ENCODE measurements around the gene CNTN5. TPM values are rescaled to one million over a fixed set of nuclear protein-coding genes. Genes with fewer than 3 reads are reported as not detected.

The CNTN5 gene
- total RNA-seq, 3 donors from 2014 or later, result 0.35 TPM; not detected in 2

DNA sequence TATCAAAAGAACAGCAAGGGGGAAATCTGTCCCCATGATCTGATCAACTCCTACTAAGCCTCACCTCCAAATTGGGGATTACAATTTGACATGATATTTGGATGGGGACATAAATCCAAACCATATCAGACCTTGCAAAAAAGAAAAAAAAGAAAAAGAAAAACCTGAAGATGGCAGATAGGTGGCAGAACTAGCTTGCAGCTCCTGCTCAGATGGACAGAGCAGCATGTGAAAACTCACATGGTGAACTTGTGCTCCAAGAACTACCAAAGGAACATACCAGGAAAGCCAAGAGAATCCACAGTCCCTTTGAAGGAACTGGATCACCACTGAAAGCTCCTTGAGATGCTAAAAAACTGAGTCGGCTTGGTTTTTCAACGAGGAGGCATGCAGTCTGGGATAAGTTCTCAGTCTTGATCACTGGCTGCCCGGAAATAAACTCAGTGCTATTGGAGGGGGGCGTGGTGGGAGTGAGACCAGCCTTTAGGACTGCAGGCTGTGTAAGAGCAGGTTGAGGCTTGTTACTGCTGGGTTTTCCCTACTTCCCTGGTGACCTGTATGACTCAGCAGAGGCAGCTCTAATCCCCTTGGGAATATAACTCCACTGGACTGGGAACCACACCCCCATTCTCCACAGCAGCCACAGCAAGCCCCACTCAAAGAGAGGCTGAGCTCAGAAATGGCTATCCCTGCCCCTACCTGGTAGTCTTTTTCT, 1308.0 kb downstream of the CNTN5 start:
- Histone ChIP-seq H3K4me1 (ENCODE audit: low read depth) (no peaks in the 10 kb centered on the region), H3K36me3 (ENCODE audit: low read depth) (no peaks in the 10 kb centered on the region), H3K4me3 (no peak overlapping the region), H3K9me3 (no peaks in the 10 kb centered on the region)
- TF ChIP-seq, protein P1, sequence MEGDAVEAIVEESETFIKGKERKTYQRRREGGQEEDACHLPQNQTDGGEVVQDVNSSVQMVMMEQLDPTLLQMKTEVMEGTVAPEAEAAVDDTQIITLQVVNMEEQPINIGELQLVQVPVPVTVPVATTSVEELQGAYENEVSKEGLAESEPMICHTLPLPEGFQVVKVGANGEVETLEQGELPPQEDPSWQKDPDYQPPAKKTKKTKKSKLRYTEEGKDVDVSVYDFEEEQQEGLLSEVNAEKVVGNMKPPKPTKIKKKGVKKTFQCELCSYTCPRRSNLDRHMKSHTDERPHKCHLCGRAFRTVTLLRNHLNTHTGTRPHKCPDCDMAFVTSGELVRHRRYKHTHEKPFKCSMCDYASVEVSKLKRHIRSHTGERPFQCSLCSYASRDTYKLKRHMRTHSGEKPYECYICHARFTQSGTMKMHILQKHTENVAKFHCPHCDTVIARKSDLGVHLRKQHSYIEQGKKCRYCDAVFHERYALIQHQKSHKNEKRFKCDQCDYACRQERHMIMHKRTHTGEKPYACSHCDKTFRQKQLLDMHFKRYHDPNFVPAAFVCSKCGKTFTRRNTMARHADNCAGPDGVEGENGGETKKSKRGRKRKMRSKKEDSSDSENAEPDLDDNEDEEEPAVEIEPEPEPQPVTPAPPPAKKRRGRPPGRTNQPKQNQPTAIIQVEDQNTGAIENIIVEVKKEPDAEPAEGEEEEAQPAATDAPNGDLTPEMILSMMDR (IDR thresholded peaks at IDR 0.05), result no peak
- intact Hi-C loops (cut with DNase I, micrococcal nuclease), result no loop called here
- DNase-seq (no peak), ATAC-seq (no peak)

DNA sequence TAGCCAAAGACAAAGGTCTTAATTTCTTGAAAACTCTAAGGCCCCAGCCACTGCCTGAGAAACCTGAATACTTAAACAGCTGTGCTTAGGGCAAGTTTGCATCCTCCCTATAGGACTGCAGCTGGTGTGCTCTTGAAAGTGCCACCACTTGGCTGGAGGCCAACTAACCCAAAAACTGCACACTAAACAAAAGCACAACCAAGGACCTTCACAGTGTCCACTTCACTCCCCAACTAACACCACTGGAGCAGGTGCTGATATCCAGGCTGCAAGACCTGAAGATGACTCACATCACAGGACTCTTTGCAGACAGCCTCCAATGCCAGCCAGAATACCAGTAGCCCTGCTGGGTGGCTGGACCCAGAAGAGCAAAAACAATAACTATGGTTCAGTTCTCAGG, 1308.6 kb downstream of the CNTN5 start:
- TF ChIP-seq, protein P1 (IDR thresholded peaks at IDR 0.05), result no peak
- intact Hi-C loops (cut with DNase I, micrococcal nuclease), result no loop called here
- Histone ChIP-seq H3K4me3 (no peak overlapping the region), H3K4me1 (ENCODE audit: low read depth) (no peaks in the 10 kb centered on the region), H3K36me3 (ENCODE audit: low read depth) (no peaks in the 10 kb centered on the region), H3K9me3 (no peaks in the 10 kb centered on the region)
- DNase-seq (no peak), ATAC-seq (no peak)

DNA sequence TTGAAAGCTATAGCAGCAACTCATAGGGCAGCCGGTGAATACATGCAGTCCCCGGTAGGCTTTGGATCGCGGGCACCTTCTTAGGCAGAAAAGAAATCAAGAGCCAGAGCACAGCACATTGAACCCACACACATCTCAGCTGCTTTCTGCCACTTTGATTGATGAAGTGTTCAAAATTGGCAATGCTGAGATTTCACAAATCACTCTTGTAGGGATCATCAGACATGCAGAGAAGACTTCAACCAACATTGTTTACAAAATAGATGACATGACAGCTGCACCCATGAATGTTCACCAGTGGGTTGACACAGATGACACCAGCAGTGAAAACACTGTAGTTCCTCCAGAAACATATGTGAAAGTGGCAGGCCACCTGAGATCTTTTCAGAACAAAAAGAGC, 1316.1 kb downstream of the CNTN5 start:
- no peaks in the 10 kb centered on the region for H3K36me3 ChIP-seq (ENCODE audit: low read depth)
- H3K9me3 ChIP-seq, result peaks cover 10% of the 10 kb centered on the region
- TF ChIP-seq, protein P1 (IDR thresholded peaks at IDR 0.05), result no peak
- intact Hi-C loops (cut with DNase I, micrococcal nuclease), result no loop called here
- no peak overlapping the region for H3K4me3 ChIP-seq
- DNase-seq, result no peak
- no peaks in the 10 kb centered on the region for H3K4me1 ChIP-seq (ENCODE audit: low read depth)
- ATAC-seq, result no peak

DNA sequence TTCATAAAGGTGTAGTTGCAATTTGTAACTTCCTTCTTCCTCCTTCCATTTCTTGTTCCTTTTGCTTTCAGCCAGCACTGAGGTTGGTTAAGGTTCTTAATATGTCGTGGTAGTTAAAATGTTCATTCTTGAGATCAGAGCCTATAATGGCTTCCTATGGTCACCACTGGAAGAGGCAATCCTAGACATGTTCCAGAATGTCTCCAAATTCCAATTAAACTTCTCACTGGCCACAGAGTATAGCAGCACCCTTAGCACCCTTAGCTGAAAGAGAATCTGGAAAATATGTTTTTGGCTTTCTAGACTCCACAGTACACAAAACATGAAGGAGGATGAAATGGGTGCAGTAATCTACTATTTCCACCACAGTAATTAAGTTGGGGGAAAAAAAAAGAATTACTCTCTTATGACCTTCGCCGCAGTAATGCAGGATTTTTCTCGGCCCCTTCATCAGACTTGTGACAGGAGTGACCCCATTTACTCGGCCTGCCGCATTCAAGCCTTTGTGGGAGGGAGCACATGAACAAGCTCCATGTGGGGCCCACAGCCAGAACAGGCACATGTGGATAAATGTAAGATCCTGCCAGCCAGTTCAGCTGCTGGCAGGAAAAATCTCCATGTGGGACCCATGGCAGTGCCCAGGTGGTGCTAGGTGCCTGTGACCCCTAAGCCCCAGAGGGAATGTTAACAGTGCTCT, 1317.5 kb downstream of the CNTN5 start:
- H3K4me3 ChIP-seq, result no peak overlapping the region
- TF ChIP-seq, protein P1 (IDR thresholded peaks at IDR 0.05), result no peak
- DNase-seq (no peak), ATAC-seq (no peak)
- intact Hi-C loops (cut with DNase I, micrococcal nuclease), result no loop called here
- peaks cover 10% of the 10 kb centered on the region for H3K9me3 ChIP-seq
- H3K4me1 ChIP-seq (ENCODE audit: low read depth), result no peaks in the 10 kb centered on the region
- H3K36me3 ChIP-seq (ENCODE audit: low read depth), result no peaks in the 10 kb centered on the region

DNA sequence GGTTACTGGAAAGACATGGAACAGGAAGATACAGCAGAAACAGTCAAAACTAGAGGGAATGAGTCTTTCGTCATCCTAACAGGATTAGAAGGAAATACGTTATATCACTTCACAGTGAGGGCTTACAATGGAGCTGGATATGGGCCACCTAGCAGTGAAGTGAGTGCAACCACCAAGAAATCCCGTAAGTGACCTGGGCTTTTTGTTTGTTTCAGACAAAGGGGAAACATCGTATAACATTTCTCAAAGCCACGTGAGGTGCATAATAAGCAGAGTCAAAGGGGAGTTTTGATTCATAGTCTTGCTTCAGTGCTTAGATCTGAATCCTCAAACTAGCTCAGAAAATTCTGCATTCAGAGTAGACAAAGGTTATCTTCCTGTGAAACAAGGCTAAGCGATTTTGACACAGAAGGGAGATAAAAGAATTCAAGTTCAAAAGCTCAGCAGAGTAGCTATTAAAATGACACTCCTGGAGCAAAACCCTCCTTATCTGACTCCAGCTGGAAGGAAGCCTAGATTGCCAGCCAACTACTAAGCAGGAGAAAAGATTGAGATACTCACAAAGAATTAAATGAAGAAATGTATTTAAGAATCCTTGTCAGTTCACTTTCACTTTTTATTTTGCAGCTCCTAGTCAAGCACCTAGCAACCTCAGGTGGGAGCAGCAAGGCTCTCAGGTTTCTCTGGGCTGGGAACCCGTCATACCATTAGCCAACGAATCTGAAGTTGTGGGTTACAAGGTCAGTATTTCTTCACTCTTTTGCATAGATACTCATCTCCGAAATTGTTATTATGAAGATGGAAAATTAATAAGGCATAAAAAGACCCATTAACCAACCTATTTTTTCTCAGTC, 1319.9 kb downstream of the CNTN5 start:
- H3K4me3 ChIP-seq, result no peak overlapping the region
- ATAC-seq, result no peak
- peaks cover 5% of the 10 kb centered on the region for H3K9me3 ChIP-seq
- intact Hi-C loops (cut with DNase I, micrococcal nuclease), result no loop called here
- TF ChIP-seq, protein P1 (IDR thresholded peaks at IDR 0.05), result no peak
- no peaks in the 10 kb centered on the region for H3K36me3 ChIP-seq (ENCODE audit: low read depth)
- H3K4me1 ChIP-seq (ENCODE audit: low read depth), result no peaks in the 10 kb centered on the region
- no peak for DNase-seq

Data from mucosa of descending colon (tissue), 3 donors.